ENCODE data around the gene FSTL1. TPM values are rescaled to one million over a fixed set of nuclear protein-coding genes. Genes with fewer than 3 reads are reported as not detected.

Gene FSTL1
- total and polyA plus RNA-seq, 2 of the 8 experiments (the other 6 are each of a cell fraction or from before 2014, with no cell fraction given) = 158 to 516 TPM

DNA sequence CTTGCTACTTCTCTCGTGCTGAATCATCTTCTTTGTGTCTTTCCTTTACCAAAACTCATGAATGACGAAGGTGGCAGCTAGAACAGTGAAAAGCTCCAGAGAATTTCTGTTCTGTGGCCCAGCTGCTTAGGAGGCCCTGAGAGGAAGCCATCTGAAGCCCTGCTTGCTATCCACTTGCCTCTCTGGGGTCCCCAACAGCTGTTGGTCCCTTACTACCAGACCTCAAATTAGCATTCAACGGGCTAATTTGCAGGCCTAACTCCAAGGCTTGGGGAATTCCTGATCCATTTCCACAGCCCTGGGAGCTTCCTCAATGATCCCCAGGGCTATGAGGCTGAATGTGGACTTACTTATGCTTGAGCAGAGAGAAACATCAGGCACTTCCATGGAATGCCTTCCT is 37.5 kb upstream of the FSTL1 start (continued):
- TF ChIP-seq CREB1 (IDR thresholded peaks at IDR 0.05) = no peak
- TF ChIP-seq PHF8 (conservative IDR thresholded peaks at IDR 0.05; ENCODE audit: low read depth, low read length) = no peak
- TF ChIP-seq BCL11A (IDR thresholded peaks at IDR 0.05; ENCODE audit: low read depth in 2 of 2, low read length in 2 of 2) = no peak
